Erythroblast (primary cell): ENCODE data around the gene PUS1.

ENCODE experiments used
- GATA1 ChIP-seq: IDR thresholded peaks from 2 replicates; pipeline ENCODE4 v1.6.1; 2011; ENCODE audit warnings: low read depth, mild to moderate bottlenecking, control low read depth, low read length, moderate library complexity
- POLR2A ChIP-seq: IDR thresholded peaks from 2 replicates; pipeline ENCODE4 v1.6.1; 2011; ENCODE audit warnings: mild to moderate bottlenecking, low read length

DNA sequence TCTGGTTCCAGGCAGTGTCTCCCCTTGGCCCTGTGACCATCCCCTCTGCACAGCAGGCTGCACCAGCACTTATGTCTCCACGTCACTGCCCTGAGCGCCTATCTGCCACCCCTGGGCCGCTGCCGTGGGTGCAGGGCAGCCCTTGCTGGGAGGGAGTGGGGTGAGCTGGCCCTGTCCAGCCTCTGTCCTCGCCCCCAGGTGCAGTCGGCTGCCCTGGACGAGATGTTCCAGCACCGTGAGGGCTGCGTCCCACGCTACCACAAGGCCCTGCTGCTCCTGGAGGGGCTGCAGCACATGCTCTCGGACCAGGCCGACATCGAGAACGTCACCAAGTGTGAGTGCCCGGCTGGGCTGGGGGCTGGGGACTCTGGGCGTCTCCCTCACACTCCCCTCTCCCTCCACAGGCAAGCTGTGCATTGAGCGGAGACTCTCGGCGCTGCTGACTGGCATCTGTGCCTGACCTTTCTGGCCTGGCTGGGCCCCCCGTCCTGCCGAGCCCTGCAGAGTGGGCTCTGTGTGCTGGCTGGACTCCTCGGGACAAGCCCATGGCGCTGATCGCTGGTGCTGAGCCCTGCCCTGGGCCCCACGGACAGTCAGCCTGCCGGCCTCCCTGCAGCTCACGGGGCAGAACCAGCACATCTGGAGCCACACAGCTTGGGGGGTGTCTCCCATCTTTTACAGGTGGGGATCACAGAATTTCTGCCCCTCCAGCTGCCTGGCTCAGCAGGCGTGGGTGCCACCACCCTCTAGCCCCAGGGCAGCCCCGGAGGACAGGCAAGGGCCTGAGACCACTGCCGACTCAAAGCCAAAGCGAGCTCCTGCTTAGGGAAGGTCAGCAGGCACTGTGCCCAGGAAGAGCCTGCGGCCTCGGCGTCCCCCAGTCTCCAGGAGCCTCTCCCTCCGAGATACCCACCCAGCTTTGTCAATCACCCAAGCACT, 7.9 kb upstream of the PUS1 start:
- TF ChIP-seq GATA1: no peak
- no peak for TF ChIP-seq POLR2A
